ENCODE data around the gene NOS3.

DNA sequence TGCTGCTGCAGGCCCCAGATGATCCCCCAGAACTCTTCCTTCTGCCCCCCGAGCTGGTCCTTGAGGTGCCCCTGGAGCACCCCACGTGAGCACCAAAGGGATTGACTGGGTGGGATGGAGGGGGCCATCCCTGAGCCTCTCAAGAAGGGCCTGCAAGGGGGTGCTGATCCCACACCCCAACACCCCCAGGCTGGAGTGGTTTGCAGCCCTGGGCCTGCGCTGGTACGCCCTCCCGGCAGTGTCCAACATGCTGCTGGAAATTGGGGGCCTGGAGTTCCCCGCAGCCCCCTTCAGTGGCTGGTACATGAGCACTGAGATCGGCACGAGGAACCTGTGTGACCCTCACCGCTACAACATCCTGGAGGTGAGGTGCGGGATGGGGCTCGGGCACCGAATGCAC is 8.2 kb downstream of the NOS3 start:
- no peak for TF ChIP-seq SUZ12 (IDR thresholded peaks at IDR 0.05; ENCODE audit: extremely low read depth, insufficient read depth, insufficient read length)
- no peak for TF ChIP-seq YY1 (IDR thresholded peaks at IDR 0.05; ENCODE audit: insufficient read depth, insufficient read length)
- TF ChIP-seq ZNF274 (IDR thresholded peaks at IDR 0.05; ENCODE audit: low read depth, low read length): no peak
